Measurements from ENCODE around the gene CMIP.
A peak's percentile ranks its signal among the peaks of the same experiment; 100 is the strongest.

CMIP gene

DNA sequence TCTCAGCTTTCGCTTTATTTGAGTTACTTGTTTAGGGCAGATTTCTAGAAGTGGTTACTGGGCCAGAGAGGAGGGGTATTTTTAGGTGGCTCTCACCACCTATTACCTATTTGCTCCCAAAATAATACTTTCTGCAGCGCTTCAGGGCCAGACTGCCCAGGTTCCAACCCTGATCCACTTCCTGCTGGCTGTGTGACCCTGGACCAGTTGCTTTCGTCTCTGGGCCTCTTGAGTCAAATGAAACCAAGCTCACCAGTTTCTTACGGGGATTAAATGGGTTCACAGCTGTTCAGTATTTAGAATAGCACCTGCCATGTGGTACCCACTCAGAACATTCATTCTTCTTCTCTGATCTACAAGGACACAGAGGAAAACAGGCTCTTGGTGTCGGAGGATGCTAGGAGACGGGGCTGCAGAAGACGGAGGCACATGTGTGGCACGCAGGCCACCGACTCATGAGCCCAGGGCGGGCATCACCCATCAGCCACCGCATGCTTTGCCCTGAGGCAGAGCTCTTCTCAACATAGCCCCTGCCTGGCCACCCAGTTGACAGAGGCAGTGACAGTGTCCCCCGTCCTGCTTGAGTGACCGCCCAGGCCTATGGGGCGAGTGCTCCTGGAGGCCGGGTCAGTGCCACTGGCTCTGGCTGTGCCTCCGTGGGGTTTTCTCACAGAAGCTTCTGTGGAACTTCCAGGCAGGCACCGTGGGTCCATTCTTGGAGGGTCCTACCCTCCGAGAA is 185.5 kb downstream of the CMIP start:
- no peak for DNase-seq

DNA sequence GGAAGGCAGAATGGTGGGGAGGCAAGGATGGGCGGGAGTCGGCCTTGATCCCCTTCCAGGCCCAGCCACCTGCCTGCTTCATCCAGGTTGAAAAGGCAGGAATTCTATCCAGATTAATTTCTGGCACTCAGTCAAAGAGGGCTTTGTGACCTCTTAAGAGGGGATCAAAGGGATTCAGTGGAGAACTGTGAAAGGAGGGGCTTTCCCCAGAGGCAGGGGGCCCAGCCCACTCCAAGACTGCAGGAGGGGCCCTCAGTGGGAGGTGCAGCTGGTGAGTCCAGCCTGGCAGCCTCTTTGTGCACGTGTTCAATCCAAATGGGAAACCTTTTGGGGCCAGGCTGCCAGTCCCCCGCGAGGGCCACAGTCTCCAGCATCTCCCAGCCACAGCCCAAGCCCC is 186.0 kb downstream of the CMIP start:
- no peak for DNase-seq

DNA sequence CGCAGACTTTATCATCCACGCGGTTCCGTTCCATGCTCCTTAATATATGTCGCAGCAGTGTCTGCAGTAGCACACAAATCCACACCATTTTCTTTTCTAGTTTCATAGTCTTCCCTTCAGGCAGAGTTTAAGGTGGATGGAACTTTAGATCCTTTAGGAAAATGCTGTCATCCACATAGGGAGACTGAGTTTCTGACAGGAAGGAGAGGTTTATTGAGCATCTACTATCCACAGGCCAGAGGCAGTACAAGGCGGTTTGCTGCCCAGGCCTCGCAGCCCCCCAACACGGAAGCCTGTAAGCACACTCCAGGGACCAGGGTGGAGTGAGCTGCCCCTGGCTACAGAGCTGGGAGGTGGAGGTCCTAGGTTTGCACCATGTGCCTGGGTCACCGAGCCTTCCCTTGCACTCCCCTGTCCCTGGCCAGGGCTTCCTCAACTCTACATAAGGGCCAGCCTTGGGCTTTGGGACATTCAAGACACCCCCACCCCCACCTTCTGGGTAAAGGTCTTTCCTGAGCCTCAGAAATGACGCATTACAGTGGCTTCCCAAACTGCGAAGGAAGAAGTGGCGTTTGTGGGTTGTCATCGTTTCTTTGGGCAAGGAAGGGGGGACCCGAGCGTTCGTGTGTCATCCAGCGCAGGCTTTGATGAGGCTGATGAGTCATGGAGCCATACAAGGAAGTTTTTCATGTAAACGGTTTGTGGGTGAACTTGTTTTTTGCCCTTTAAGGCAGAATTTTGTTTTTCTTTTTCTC is 188.0 kb downstream of the CMIP start:
- peak; percentile 79 for DNase-seq

DNA sequence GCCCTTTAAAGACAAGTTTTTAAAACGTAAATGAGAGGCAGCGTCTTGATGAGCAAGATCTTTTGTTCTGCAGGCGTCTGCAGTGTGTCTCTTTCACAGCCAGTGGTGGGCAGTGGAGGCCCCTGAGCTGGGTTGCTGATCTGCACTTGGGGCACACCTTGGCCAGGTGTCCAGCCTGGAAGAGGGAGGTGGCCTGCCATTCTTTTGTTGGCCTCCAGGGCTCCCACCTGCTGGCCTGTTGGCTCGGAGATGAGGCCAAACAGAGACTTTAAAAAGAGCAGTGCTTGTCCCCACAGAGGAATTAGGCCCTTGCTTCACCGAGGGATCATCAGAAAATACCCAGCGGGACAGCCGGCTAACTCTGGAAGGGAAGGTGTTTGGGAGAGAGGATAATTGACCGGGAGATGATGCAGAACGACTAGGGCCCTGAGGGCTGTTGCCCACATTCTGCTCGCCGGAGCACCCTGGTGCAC is 188.6 kb downstream of the CMIP start:
- DNase-seq: no peak

DNA sequence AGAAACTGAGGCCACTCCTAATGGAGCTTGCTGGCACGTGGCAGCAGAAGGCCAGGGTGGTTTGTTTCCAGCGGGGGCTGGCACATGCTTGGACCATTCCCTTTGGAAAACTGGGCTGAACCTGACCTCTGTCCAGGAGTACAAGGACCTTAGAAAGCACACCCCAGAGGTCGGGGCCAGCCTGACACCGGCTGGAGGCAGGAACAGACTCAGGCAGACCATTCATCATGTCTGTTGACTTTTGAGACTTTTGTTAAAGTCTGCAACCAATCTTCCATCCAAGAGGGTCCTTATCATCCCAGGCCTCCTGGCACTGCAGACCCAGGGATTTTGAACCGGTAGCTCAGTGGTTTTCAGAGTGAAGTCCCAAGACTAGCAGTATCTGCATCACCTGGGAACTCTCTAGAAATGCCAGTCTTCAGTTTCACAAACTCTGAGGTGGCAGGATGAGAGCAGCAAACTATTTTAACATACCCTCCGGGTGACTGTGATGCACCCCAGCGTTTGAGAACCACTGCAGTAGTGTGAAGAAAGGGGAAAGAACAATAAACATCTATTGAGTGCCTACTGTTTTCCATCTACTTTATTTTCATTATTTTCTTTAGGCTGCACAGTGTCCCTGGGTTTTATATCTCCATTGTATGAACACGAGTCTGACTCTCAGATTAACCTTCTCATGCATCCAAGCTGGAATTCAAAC is 189.2 kb downstream of the CMIP start:
- DNase-seq: no peak

DNA sequence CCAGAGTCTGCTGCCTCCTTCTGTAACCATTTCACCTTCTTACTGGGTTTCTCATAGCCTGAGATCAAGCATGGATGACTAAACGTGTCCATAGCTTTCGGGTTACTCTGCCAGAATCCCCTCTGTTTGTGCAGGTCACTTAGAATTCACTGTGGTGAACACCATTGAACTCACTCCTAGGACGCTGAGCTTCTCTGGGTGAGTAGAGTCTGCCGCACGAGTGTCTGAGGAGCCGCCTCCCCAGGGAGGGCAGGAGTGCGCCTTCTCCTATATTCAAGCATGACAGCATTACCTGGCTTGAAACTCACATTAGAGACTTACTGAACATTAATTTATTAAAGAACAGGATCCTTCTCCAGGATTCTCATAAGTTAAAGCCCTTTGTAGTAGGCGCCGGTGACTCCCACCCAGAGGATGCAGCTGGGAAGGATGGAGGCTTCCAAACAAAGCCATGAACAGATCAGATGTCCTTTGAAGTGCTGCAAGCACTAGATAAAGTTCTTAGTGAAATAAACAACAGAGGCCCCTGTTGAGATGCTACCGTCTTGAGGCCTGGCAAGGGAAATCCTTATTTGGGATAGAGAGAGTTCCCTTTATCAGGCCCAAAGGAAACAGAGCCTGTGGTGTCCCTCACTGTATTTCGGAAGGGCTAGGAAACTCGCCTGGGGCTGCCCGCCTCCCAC is 189.9 kb downstream of the CMIP start:
- no peak for DNase-seq

DNA sequence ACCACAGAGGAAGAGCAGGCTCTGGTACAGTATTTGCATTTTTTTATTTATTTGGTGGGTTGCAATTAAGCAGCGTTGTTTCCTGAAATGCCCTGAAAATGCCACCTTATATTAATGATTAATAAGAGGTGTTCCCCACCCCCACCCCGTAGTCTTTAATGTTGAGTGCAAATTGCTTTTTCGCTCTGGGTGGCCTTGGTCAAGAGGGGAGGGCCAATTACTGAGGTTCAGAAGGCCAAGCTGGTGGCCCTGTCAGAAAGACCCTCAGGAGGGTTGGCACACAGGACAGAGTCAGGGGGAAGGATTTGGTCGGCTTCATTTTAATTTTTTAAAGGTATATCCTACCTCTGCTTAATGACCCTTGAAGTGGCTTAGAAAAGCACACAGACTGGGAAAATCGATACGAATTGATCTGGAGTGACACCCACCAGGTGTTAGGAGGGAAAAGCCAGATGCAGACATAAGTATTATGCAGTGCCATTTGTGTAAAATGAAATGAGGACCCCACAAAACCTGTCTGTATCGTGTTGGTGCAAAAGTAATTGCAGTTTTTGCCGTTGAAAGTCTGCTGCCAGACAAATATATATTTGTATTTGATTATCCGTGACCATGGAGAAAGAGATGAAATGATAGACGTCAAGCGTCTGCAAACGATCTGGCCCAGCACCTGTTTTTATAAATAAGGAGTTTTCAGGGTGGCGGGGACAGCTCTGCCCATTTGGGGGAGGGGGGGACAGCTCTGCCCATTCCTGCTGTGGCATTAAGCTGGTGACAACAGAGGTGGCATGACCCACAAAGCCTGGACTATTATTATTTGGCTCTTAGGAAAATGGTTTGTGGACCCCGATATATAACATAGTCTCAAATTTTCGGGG is 190.7 kb downstream of the CMIP start:
- DNase-seq: no peak

DNA sequence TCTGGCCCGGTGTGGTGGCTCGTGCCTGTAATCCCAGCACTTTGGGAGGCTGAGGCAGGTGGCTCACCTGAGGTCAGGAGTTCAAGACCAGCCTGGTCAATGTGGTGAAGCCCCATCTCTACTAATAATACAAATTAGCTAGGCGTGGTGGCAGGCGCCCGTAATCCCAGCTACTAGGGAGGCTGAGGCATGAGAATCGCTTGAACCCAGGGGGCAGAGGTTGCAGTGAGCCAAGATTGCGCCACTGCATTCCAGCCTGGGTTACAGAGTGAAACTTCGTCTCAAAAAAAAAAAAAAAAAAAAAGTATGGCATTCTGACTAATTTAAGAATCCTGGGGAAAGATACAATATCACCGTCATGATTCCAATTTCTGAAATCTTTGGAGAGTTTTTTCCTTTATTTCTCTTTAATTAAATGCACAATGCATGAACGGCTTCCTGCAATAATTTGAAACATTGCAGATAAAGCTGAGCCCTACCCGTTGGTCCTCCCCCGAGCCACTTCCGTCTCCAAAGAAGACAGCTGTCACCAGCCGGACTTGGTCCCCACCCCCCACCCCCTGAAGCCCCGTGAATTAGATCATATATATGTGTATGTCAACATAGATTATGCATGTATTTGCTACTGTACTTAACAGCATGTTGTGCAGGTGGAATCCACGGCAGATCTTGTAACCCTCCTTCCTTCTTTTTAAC is 191.8 kb downstream of the CMIP start:
- no peak for DNase-seq

DNA sequence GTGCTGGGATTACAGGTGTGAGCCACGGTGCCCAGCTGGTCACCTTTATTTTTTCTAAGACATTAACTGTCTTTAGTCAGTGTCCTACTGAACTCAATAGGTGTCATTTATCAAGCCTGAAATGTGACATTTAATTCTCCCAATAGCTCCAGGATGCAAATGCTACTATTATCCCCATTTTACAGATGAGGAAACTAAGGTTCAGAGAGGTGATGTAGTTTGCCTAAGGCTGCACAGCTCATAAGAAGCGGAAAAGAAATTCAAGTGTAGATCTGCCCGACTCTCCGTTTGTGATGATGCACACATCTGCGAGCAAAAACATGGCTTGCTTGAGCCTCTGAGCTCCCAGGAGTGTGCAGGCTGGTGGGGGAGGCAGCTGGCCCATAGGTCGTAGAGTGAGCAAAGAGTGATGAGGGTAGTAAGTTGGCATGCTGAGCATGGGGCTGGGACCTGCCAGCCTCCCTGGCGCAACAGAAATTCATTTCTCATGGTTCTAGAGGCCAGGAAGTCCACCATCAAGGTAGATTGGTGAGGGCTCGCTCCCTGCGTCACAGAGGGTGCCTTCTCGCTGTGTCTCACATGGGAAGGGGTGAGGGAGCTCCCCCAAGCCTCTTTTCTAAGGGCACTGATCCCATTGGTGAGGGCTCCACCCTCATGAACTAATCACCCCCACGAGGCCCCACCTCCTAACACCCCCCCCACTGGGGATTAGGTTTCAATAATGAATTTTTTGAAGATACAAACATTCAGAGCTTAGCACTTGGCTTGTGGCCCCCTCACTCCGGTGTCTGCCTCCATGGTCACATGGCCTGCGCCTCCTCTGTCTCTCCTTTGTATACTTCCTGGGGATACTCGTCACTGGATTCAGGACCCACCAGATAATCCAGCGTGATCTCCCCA is 193.0 kb downstream of the CMIP start:
- DNase-seq: no peak

DNA sequence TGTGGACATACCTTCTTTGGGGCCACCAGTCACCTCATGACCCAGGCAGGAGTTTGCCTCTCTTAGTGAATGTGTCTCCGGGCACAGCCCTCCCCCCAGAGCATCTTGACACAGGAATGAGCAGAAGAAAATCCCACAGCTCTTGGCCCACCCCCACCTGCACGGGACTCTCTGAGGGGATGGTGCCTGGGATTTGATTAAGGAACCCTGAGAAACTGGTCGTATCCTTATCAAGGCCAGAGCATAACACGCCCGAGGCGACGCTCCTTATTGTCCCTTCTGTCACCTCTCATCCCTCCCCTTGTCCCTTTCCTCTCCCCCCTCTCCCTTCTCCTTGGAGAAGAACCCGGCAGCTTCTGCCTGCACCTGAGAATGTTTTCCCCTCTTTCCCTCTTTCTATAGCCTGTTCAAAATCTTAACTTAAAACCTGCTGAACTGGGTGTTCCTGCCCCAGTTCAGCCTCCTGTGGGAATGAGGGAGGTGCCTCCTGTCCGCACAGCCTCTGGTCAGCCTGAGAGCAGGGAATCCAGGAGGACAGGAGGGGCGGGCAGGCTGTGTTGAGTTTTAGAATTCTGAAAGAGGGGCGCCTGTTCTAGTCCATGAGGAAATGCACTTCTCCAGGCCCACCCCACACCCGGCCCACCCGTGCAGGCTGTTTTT is 193.8 kb downstream of the CMIP start:
- no peak for DNase-seq

DNA sequence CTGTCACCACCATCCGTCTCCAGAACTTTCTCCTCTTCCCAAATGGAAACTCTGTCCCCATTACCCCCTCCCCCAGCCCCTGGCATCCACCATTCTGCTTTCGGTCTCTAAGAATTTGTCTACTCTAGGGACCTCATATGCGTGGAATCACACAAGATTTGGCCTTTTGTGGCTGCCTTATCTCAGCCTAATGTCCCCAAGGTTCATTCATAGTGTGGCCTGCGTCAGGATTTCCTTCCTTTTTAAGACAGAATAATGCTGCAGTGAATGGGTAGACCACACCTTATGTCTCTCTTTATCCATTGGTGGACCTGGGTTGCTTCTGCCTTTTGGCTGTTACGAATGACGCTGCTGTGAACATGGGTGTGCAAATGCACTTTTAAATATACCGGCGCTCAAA is 194.7 kb downstream of the CMIP start:
- no peak for DNase-seq

DNA sequence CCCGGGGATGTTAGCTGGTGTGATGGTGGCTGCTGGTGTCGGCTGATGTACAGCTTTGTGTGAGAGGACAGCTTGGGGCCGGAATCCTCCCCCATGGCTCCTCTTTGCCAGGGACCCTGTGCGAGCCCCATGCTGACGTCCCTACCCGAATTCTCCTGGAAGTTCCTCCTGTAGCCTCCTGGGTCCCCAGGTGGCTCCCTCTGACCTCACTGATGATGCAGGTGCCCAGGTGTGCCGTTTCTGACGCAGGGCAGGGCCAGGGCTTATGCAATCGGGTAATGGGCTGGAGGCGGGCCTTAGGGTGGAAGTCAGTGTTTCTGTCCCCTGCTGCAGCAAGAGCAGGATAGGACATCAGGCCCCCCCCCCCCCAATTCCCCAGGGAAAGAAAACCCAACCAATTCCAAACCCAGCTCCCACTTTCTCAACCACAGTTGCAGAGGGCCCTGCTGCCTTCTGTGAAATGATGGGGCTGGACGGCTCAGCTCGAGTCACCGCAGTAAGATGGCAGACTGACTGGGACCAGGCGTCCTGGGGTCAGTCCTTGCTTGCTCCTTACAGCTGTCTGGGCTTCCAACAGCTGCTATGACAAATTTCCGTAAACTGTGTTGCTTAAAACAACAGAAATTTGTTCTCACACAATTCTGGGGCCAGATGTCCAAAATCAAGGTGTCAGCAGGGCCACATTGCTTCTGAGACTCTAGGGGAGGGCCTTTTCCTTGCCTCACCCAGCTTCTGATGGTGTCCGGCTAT is 195.5 kb downstream of the CMIP start:
- no peak for DNase-seq

DNA sequence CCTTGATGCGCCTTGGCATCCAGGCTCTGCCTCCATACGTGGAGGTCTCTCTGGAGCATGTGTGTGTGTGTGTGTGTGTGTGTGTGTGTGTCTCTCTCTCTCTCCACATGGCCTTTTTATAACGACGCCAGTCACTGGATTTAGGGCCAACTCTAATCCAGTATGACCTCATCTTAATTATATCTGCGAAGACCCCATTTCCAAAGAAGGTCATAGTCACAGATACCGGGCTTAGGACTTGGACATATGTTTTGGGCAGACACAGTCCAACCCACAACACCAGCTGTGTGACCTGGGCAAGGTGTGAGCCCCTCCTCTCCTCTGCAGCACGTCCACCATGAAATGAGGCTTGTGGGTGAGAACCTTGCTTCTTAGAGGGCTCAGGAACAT is 196.1 kb downstream of the CMIP start:
- no peak for DNase-seq

DNA sequence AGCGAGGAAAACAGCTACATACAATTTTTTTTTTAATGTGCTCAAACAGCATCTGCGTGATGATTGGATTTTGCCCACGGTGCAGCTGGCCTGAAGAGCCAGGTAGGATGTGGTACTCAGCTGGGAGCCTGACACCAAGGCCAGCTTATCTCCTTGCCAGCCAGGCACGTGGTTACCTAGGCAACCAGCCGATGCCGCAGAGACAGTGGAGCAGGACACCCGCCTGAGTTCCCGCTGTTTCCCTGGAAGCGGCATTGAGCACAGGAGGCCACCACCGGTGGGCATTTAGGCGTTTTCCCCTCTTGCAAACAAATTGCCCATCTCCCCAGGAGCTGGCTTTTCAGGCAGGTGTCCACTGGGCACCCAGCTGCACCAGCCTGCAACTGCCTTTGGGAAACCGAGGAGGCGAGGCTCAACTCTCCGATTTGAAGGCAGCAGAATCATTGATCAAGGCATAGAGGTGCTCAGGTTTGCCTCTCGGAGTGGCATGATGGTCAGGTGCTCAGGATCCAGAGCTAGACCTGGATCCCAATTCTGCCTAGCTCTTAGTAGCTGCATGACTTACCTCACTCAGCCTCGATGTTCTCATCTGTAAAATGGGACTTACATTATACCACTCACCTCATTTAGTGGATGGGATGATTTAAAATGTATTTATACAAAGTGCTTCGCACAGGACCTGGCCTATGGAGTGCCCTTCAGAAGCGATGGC is 196.9 kb downstream of the CMIP start:
- DNase-seq: no peak

DNA sequence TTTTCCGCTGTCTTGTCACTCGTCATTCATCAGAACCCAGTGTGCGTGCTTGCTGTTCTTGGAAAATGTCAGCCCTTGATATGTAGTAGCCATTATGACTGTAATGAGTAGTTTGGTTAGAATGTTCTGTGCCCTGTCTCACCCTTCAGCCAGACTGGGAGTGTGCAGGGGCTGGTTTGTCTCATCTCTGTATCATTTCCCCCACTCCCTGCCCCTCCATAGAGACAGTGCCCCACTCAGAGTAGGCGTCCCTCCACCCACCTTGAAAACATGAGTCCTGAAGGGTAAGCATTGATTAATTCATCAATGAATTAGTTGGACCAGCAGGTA is 197.5 kb downstream of the CMIP start:
- DNase-seq: no peak

DNA sequence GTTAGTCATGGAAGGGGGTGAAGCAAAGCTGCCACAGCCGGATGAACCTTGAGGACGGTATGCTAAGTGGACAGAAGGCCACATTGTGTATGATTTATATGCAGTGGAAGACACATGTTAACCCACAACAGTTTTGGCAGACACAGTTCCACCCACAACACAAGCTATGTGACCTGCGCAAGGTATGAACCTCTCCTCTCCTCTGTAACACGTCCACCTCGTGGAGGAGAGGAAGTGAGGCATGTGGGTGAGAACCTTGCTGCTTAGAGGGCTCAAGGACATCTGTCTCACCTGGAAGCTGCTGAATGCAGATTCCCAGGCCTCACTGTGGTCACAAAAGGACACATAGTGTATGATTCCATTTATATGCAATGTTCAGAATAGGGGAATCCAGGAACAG is 198.3 kb downstream of the CMIP start:
- no peak for DNase-seq

DNA sequence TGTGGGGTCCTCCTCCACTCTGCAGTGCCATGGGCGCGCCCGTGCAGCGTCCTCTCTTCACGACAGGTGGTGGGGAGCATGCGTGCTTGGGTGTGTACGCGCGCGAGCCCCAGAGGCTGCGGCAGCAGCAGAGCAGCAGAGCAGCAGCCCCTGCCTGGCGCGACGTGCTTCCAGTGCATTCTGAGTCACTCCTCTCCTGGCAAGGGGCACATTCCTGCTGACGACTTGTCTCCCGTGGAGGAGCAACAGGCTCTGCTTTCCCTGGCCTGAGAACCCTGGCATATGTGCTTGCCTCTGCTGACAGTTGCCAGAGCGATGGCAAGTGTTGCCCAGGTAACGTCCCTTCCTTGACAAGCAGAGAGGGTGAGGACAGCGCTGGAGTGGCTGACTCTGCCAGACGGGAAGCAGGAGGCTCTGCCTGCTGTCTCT is 200.7 kb downstream of the CMIP start:
- no peak for DNase-seq

DNA sequence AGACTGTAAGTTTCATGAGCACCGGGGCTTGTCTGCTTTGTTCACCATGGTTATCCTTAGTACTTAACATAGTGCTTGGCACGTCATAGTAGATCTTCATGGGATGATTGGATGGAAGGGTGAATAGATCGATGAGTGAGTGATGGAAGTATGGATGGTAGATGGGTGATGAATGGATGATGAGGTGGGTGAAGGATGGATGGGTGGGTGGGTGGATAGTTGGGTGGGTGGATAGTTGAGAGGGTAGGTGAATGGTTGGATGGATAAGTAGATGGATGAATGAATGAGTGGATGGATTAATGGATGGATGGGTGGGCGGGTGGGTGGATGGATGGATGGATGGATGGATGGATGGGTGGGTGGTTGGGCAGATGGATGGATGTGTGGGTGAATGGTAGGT is 201.3 kb downstream of the CMIP start:
- DNase-seq: no peak

DNA sequence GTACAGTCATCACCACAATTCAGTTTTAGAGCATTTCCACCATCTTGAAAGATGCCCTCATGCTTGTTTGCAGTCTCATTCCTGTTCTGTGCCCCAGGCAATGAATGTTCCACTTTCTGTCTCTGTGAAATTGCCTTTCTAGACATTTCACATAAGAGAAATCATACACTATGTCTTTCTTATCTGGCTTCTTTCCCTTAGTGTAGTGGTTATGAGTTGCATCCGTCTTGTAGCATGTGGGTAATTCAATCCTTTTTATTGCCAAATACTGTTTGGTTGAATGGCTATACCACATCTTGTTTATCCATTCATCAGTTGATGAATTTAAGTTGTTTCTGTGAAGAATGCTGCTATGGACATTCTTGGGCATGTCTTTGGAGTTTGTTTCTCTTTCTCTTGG is 202.0 kb downstream of the CMIP start:
- no peak for DNase-seq
